Activated CD4-positive, alpha-beta memory T cell treated with anti-CD3 and anti-CD28 coated beads, Interleukin-2, amount 10 ng/mL, durations not matched to agents 7 days and 5 days (primary cell): ENCODE measurements around the gene RBM5. TPM values are rescaled to one million over a fixed set of nuclear protein-coding genes. Genes with fewer than 3 reads are reported as not detected.

Experiments
- total RNA-seq, 2 experiments: library from RNA; stranded (reverse); gene quantifications; one replicate each; pipeline ENCODE4 v1.2.3, GENCODE V29; 2021

RBM5 gene
- total RNA-seq, 2 experiments from 2014 or later = 157 to 169 TPM

Other genes with a start within 250 kb of the RBM5 start
- 10 to 100 TPM; 19.3 to 21.0 TPM for gene TRAIP, start 232.4 kb upstream of the RBM5 start, total RNA-seq
- not detected for gene CAMKV, start 219.0 kb upstream of the RBM5 start, total RNA-seq
- 1 to 10 TPM; 1.5 to 2.6 TPM for gene MST1R, start 185.0 kb upstream of the RBM5 start, total RNA-seq
- 10 to 100 TPM in 1 of 2 experiments, 1 to 10 TPM in 1; 9.7 to 10.3 TPM for gene MON1A, start 159.1 kb upstream of the RBM5 start, total RNA-seq
- 10 to 100 TPM; 88.0 to 90.3 TPM for gene RBM6, start 148.8 kb upstream of the RBM5 start, total RNA-seq
- gene SEMA3F, start 66.4 kb downstream of the RBM5 start, total RNA-seq = under 1 TPM in 1 of 2 experiments, not detected in 1; 0.15 TPM
- gene GNAT1, start 102.7 kb downstream of the RBM5 start, total RNA-seq = not detected
- not detected for gene SLC38A3, start 116.4 kb downstream of the RBM5 start, total RNA-seq
- gene GNAI2, start 147.3 kb downstream of the RBM5 start, total RNA-seq = 100 to 1,000 TPM; 493 to 519 TPM
- under 1 TPM; 0.38 to 0.55 TPM for gene SEMA3B, start 180.2 kb downstream of the RBM5 start, total RNA-seq
- not detected for gene LSMEM2, start 190.2 kb downstream of the RBM5 start, total RNA-seq
- 10 to 100 TPM; 40.6 to 45.0 TPM for gene IFRD2, start 203.5 kb downstream of the RBM5 start, total RNA-seq
- gene HYAL3, start 210.5 kb downstream of the RBM5 start, total RNA-seq = 10 to 100 TPM; 13.2 to 13.9 TPM
- 10 to 100 TPM; 41.5 to 49.4 TPM for gene NAA80, start 210.5 kb downstream of the RBM5 start, total RNA-seq
- under 1 TPM; 0.28 to 0.35 TPM for gene HYAL1, start 214.7 kb downstream of the RBM5 start, total RNA-seq
- 1 to 10 TPM; 6.7 to 7.2 TPM for gene HYAL2, start 233.8 kb downstream of the RBM5 start, total RNA-seq
- gene TUSC2, start 239.3 kb downstream of the RBM5 start, total RNA-seq = 10 to 100 TPM; 16.8 to 17.9 TPM